Ovary (tissue), 3 donors: ENCODE data around the gene HABP4.

Experiments
- EP300 ChIP-seq: sonication (generic); formaldehyde crosslinking; IDR thresholded peaks from one replicate; pipeline ENCODE4 v1.6.1; 2017; ENCODE audit warnings: antibody characterized with exemption
- POLR2A ChIP-seq: fragments of 450-650 bp; IDR thresholded peaks from one replicate; pipeline ENCODE4 v1.6.1; 2017; ENCODE audit warnings: antibody characterized with exemption, mild to moderate bottlenecking, moderate library complexity
- TF ChIP-seq, protein P1 (sequence below), 3 donors: fragments of 450-650 bp in 2 of 3; fragments of 200-600 bp in 1 of 3; IDR thresholded peaks; one replicate each; pipeline versions ENCODE4 v1.5.1 to v1.8.0; 2016 to 2022; ENCODE audit warnings: antibody characterized with exemption in 3 of 3, mild to moderate bottlenecking in 1 of 3
- donor health status: DM: no; HTN: no; CAD: no.

DNA sequence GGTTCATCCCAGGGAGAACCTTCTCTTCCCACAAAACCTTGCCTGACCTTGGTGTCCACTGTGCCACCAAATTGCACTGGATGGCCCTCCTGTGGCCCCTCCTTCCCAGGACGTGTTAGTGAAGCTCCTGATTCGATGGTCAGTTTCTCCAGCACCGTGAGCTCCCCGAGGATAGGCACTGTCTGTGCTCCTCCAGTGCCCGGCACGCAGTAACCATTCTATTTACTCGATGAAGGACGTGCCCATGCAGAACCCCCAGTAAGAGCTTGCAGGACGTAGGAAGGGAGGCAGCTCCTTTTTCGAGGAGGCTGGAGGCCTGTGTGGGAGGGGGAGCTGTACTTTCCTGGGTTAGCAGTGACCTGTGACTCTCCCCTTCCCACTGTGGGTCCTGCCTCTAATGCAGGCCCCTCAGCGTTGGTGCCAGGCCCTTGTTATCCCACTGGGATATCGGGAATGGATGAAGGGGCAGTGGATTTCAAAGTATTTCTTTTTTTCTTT is 39.6 kb downstream of the HABP4 start:
- TF ChIP-seq, protein P1, sequence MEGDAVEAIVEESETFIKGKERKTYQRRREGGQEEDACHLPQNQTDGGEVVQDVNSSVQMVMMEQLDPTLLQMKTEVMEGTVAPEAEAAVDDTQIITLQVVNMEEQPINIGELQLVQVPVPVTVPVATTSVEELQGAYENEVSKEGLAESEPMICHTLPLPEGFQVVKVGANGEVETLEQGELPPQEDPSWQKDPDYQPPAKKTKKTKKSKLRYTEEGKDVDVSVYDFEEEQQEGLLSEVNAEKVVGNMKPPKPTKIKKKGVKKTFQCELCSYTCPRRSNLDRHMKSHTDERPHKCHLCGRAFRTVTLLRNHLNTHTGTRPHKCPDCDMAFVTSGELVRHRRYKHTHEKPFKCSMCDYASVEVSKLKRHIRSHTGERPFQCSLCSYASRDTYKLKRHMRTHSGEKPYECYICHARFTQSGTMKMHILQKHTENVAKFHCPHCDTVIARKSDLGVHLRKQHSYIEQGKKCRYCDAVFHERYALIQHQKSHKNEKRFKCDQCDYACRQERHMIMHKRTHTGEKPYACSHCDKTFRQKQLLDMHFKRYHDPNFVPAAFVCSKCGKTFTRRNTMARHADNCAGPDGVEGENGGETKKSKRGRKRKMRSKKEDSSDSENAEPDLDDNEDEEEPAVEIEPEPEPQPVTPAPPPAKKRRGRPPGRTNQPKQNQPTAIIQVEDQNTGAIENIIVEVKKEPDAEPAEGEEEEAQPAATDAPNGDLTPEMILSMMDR (IDR thresholded peaks at IDR 0.05), result no peak
- TF ChIP-seq EP300, result no peak
- no peak for TF ChIP-seq POLR2A
